ENCODE measurements around the gene MANSC4. TPM values are rescaled to one million over a fixed set of nuclear protein-coding genes. Genes with fewer than 3 reads are reported as not detected.

Gene MANSC4
- total RNA-seq, 1 donor from 2014 or later: not detected

DNA sequence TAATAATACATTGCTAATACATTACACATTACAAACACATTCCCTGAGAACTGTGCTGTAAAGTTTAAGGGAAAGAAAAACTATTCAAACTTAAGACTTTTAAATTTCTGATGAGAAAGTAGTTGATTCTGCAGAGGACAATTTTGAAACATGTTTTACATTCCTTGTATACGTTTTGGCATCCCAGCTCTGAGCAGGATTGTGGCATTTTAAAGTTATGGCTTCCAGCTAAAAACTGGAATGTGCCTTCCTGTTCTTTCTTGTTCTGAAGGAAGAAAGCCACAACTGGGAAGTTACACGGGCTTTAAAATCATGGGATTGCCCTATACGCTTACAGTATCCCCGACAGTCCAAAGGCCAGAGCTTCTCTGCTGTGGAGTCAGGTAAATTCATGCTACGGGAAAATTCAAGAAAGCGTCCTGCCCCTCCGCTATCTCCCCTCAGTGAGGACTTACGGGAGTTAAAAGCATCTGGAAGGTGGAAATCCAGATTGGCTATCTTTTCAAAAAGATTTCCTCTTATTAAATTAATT lies 10.8 kb downstream of the MANSC4 start:
- TF ChIP-seq, protein P1, sequence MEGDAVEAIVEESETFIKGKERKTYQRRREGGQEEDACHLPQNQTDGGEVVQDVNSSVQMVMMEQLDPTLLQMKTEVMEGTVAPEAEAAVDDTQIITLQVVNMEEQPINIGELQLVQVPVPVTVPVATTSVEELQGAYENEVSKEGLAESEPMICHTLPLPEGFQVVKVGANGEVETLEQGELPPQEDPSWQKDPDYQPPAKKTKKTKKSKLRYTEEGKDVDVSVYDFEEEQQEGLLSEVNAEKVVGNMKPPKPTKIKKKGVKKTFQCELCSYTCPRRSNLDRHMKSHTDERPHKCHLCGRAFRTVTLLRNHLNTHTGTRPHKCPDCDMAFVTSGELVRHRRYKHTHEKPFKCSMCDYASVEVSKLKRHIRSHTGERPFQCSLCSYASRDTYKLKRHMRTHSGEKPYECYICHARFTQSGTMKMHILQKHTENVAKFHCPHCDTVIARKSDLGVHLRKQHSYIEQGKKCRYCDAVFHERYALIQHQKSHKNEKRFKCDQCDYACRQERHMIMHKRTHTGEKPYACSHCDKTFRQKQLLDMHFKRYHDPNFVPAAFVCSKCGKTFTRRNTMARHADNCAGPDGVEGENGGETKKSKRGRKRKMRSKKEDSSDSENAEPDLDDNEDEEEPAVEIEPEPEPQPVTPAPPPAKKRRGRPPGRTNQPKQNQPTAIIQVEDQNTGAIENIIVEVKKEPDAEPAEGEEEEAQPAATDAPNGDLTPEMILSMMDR (IDR thresholded peaks at IDR 0.05): no peak
- ATAC-seq (no peak), DNase-seq (no peak)
- Histone ChIP-seq H3K4me1 (no peaks in the 10 kb centered on the region), H3K27ac (no peak overlapping the region), H3K27me3 (no peaks in the 10 kb centered on the region), H3K4me3 (no peak overlapping the region), H3K9me3 (no peaks in the 10 kb centered on the region), H3K36me3 (no peaks in the 10 kb centered on the region)
- intact Hi-C loops (cut with DNase I): no loop called here

GRCh38 chr12:27766587-27766986 lies 13.4 kb downstream of the MANSC4 start:
- peaks cover under 1% of the 10 kb centered on the region for H3K36me3 ChIP-seq
- no peaks in the 10 kb centered on the region for H3K27me3 ChIP-seq
- intact Hi-C loops (cut with DNase I): no loop called here
- no peak for ATAC-seq
- H3K4me3 ChIP-seq: no peak overlapping the region
- H3K4me1 ChIP-seq: no peaks in the 10 kb centered on the region
- H3K9me3 ChIP-seq: no peaks in the 10 kb centered on the region
- no peak for DNase-seq
- TF ChIP-seq, protein P1 (IDR thresholded peaks at IDR 0.05): no peak
- no peak overlapping the region for H3K27ac ChIP-seq

- Histone ChIP-seq H3K9me3 (no peaks in the 10 kb centered on the region), H3K27me3 (no peaks in the 10 kb centered on the region), H3K36me3 (peaks cover 8% of the 10 kb centered on the region), H3K27ac (no peak overlapping the region), H3K4me3 (no peak overlapping the region), H3K4me1 (no peaks in the 10 kb centered on the region)
- ATAC-seq (no peak), DNase-seq (no peak)
- intact Hi-C loops (cut with DNase I): no loop called here
- TF ChIP-seq, protein P1 (IDR thresholded peaks at IDR 0.05): no peak
Measured at GRCh38 chr12:27762757-27763156, 17.3 kb downstream of the MANSC4 start.

- DNase-seq (no peak), ATAC-seq (no peak)
- H3K9me3 ChIP-seq: no peaks in the 10 kb centered on the region
- H3K27me3 ChIP-seq: no peaks in the 10 kb centered on the region
- no peaks in the 10 kb centered on the region for H3K4me1 ChIP-seq
- intact Hi-C loops (cut with DNase I): no loop called here
- H3K36me3 ChIP-seq: peaks cover 27% of the 10 kb centered on the region
- no peak overlapping the region for H3K4me3 ChIP-seq
- TF ChIP-seq, protein P1 (IDR thresholded peaks at IDR 0.05): no peak
- no peak overlapping the region for H3K27ac ChIP-seq
Measured at GRCh38 chr12:27756670-27757195, 23.3 kb downstream of the MANSC4 start.

DNA sequence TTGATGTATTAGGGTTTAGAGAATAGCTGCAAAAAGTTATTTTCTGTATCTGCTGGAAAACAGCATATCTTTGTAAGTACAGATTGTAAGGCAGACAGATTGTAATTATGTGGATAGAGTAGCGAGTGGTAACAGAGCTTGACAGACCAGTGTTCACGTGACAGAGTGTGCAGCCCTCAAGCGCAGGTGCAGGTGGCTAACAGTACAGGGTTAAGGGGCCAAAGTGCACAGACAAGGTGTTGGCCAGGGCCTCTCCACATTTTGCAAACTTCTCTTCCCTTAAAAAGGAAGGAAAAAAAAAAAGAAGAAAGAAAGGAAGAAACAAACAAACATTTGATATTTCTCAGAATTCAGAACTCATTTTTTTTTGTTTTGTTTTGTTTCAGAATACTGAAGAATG lies 25.2 kb downstream of the MANSC4 start:
- no peaks in the 10 kb centered on the region for H3K4me1 ChIP-seq
- no peak for ATAC-seq
- H3K4me3 ChIP-seq: no peak overlapping the region
- no peaks in the 10 kb centered on the region for H3K27me3 ChIP-seq
- DNase-seq: no peak
- no peak overlapping the region for H3K27ac ChIP-seq
- H3K9me3 ChIP-seq: no peaks in the 10 kb centered on the region
- TF ChIP-seq, protein P1 (IDR thresholded peaks at IDR 0.05): no peak
- intact Hi-C loops (cut with DNase I): no loop called here
- H3K36me3 ChIP-seq: peaks cover 24% of the 10 kb centered on the region

All from upper lobe of right lung (tissue), 1 donor.